Calu3 (cell line): Measurements from ENCODE around the gene SH2D6. TPM values are rescaled to one million over a fixed set of nuclear protein-coding genes. Genes with fewer than 3 reads are reported as not detected.

Source experiments
- BruUV-seq: library from RNA; stranded (reverse); fragments of 400-500 nt; replicated peaks from 2 replicates; lab custom pipeline; 2021; lab: Mats Ljungman, UMichigan
- CTCF ChIA-PET: fragments of 300-600 bp; sonication (Branson Sonifier 250); formaldehyde crosslinking; loops from one replicate; lab custom pipeline; 2022; ENCODE audit warnings: antibody characterized with exemption; lab: Charles Lee
- DNase-seq: peaks from one replicate; pipeline ENCODE4 v3.0.0; 2022
- H3K27ac Mint-ChIP-seq: one replicate; pipeline ENCODE4 v1.8.0; 2022; ENCODE audit warnings: mixed read lengths; ENCODE audit not compliant: unreplicated experiment
- H3K27me3 Mint-ChIP-seq: one replicate; pipeline ENCODE4 v1.8.0; 2022; ENCODE audit warnings: mixed read lengths; ENCODE audit not compliant: unreplicated experiment
- H3K36me3 Mint-ChIP-seq: one replicate; pipeline ENCODE4 v1.8.0; 2022; ENCODE audit warnings: mild to moderate bottlenecking, moderate library complexity, mixed read lengths; ENCODE audit not compliant: insufficient read depth, unreplicated experiment
- H3K4me1 Mint-ChIP-seq: one replicate; pipeline ENCODE4 v1.8.0; 2022; ENCODE audit warnings: mild to moderate bottlenecking, low read depth, mixed read lengths; ENCODE audit not compliant: unreplicated experiment
- H3K4me3 Mint-ChIP-seq: one replicate; pipeline ENCODE4 v1.8.0; 2022; ENCODE audit warnings: mild to moderate bottlenecking, low read depth, moderate library complexity, mixed read lengths; ENCODE audit not compliant: unreplicated experiment
- H3K9me3 Mint-ChIP-seq: one replicate; pipeline ENCODE4 v1.8.0; 2022; ENCODE audit warnings: low read depth, mixed read lengths; ENCODE audit not compliant: unreplicated experiment
- CTCF ChIP-seq: fragments of 200-600 bp; IDR thresholded peaks from one replicate; pipeline ENCODE4 v1.8.0; 2022; ENCODE audit warnings: antibody characterized with exemption; ENCODE audit not compliant: unreplicated experiment
- intact Hi-C: fragments of 100-400 bp; cut with micrococcal nuclease; formaldehyde crosslinking; loops from one replicate; pipeline ENCODE4 v1.10.0; 2022; ENCODE audit not compliant: unreplicated experiment
- total RNA-seq: library from RNA; stranded (reverse); gene quantifications from 2 replicates; pipeline ENCODE4 v1.2.3, GENCODE V29; 2022

The SH2D6 gene
- total RNA-seq, 1 experiment from 2014 or later, result 1.8 TPM

- Mint-ChIP-seq H3K27ac (no peak overlapping the region), H3K4me1 (peaks cover 17% of the 10 kb centered on the region), H3K36me3 (no peaks in the 10 kb centered on the region), H3K9me3 (no peaks in the 10 kb centered on the region), H3K4me3 (no peak overlapping the region), H3K27me3 (no peaks in the 10 kb centered on the region)
- CTCF ChIA-PET, result interaction anchor here (1.3 kb wide), 1 partner anchor 19 kb away, joined by 3 read pairs; no protein-coding TSS in a partner anchor
- intact Hi-C loops, result no loop called here
- no TSS peak for BruUV-seq
- TF ChIP-seq CTCF, result no peak
- no peak for DNase-seq
These were observed 30.7 kb downstream of the SH2D6 start for GRCh38 chr2:85449214-85449588.

- no peak overlapping the region for H3K27ac Mint-ChIP-seq
- CTCF ChIA-PET, result no interaction called here
- H3K36me3 Mint-ChIP-seq, result no peaks in the 10 kb centered on the region
- no peaks in the 10 kb centered on the region for H3K27me3 Mint-ChIP-seq
- no TSS peak for BruUV-seq
- intact Hi-C loops, result no loop called here
- no peak for TF ChIP-seq CTCF
- H3K4me3 Mint-ChIP-seq, result no peak overlapping the region
- no peaks in the 10 kb centered on the region for H3K9me3 Mint-ChIP-seq
- peaks cover 26% of the 10 kb centered on the region for H3K4me1 Mint-ChIP-seq
- DNase-seq, result no peak
These were observed 33.7 kb downstream of the SH2D6 start for GRCh38 chr2:85452237-85452636.

GRCh38 chr2:85453571-85453970, 35.1 kb downstream of the SH2D6 start:
- CTCF ChIA-PET, result no interaction called here
- DNase-seq, result no peak
- no TSS peak for BruUV-seq

GRCh38 chr2:85455552-85456090, 37.1 kb downstream of the SH2D6 start:
- H3K27ac Mint-ChIP-seq, result no peak overlapping the region
- no peaks in the 10 kb centered on the region for H3K27me3 Mint-ChIP-seq
- peaks cover 2% of the 10 kb centered on the region for H3K9me3 Mint-ChIP-seq
- TF ChIP-seq CTCF, result no peak
- no TSS peak for BruUV-seq
- H3K4me1 Mint-ChIP-seq, result peaks cover 47% of the 10 kb centered on the region
- CTCF ChIA-PET, result interaction anchor here (1.0 kb wide), 1 partner anchor 16 kb away, joined by 10 read pairs; no protein-coding TSS in a partner anchor
- no peaks in the 10 kb centered on the region for H3K36me3 Mint-ChIP-seq
- intact Hi-C loops, result no loop called here
- no peak overlapping the region for H3K4me3 Mint-ChIP-seq
- no peak for DNase-seq

More at GRCh38 chr2:85453571-85453970, 35.1 kb downstream of the SH2D6 start:
- TF ChIP-seq CTCF, result no peak
- intact Hi-C loops, result no loop called here
- Mint-ChIP-seq H3K9me3 (no peaks in the 10 kb centered on the region), H3K4me3 (no peak overlapping the region), H3K27me3 (no peaks in the 10 kb centered on the region), H3K4me1 (peaks cover 36% of the 10 kb centered on the region), H3K36me3 (no peaks in the 10 kb centered on the region), H3K27ac (no peak overlapping the region)
